HG03045 (cell line): ENCODE results near the gene WDR82.

ENCODE experiments used
- ATAC-seq: cut with Tn5 transposase; IDR thresholded peaks from one replicate; pipeline ENCODE4 v1.9.1; 2021; ENCODE audit warnings: mild to moderate bottlenecking, moderate library complexity; ENCODE audit not compliant: unreplicated experiment

Gene WDR82

DNA sequence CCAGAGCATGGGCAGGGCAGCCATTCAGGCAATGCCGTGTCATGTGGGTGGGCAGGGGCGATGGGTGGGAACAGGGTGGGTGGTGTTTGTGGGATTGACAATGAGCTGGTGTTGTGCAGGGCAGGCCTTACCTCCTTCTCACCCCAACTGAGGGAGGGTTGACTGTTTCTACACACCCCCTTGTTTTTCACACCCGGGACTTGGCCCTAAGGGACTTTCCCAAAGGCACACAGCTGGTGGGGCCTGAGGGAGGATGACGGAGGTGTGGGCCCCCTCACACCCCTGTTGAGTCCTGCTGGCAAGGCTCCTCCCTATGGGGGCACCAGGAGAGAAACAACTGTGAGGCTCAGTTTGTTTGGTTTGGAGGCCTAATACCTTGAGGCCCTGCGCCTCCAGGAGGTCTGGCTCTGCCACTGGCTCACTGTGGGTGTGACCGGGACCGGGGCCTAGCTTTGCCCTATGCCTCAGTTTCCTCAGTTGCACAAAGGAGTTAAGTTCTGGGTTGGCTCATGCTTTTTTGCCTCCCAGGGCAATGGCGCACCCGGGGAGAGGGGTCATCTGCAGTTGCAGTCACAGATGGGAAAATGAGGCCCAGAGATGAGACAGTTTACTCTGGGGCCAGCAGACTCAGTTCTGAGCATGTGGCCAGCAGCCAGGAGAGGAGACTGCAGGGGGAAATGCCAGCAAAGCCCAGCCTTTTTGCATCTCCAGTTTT is 32.6 kb upstream of the WDR82 start:
- ATAC-seq = peak; percentile 59

DNA sequence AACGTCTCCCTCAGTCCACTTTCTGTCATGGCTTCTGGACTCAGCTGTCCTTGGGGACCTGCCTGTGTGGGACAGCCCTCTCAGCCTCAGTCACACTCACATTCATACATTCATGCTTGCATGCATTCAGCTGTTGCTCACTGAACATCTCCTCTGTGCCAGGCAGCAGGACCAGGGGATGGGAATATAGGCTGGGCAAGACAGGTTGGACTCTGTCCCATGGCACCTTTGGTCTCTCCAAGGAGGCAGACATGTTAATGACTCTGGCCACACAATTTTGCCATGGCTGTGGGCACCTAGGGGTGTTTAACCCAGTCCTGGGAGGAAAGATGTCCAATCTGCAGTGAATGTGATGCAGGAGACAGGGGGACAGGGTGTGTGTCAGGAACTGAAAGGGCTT is 29.9 kb upstream of the WDR82 start:
- ATAC-seq = no peak

DNA sequence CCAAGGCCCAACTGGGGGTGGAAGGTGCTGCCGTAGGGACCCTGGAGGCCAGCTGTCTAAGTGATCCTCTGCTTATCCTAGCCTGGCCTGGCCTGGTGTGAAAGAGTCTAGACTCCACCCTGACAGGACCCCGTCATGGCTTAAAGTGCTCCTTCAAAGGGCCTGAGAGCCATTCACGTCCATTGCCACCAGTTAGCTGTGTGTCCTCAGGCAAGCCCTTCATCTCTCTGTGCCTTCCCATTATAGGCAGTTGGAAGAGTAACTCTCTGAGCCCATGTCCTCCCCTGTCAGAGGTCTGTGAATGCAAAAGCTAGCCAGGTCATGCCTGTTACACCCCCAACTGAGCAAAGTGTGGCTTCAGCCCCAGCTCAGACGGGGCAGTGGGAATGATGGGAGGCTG is 28.5 kb upstream of the WDR82 start:
- no peak for ATAC-seq

DNA sequence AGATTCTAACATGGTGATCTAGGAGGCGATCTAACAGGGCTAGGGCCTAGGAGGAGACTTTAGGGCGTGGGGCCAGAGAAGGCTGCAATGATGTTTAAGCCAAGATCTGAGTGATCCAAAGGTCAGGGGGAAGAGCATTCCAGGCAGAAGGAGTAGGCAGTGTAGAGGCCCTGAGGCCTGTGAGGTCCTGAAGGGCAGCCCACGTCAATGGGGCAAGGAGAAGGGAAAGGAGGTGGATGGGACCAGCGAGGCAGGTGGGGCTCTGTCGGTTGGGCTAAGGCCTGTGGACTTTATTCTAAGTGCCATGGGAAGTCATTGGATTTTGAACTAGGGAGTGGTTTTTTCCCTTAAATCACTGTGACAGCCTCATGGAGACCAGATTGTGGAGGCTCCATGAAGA is 27.5 kb upstream of the WDR82 start:
- ATAC-seq = no peak

DNA sequence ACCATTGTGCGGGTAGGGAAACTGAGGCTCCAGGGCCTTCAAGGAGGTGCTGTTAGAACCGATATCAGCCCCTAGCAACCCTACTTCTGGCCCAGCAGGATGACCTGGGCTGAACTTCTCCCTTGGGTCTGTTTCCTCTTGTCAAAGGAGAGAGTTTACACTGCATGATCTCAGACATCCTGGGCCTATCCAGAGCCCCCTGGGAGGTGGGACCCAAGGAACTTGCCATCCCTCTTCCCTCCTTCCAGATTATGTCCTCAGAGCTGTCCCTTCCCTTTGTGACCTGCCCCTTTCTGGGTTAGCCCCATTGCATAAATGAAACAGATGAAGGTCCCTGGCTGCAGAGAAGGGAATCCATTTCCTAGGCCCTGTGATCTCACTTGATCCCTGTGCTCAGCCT is 25.4 kb upstream of the WDR82 start:
- no peak for ATAC-seq

DNA sequence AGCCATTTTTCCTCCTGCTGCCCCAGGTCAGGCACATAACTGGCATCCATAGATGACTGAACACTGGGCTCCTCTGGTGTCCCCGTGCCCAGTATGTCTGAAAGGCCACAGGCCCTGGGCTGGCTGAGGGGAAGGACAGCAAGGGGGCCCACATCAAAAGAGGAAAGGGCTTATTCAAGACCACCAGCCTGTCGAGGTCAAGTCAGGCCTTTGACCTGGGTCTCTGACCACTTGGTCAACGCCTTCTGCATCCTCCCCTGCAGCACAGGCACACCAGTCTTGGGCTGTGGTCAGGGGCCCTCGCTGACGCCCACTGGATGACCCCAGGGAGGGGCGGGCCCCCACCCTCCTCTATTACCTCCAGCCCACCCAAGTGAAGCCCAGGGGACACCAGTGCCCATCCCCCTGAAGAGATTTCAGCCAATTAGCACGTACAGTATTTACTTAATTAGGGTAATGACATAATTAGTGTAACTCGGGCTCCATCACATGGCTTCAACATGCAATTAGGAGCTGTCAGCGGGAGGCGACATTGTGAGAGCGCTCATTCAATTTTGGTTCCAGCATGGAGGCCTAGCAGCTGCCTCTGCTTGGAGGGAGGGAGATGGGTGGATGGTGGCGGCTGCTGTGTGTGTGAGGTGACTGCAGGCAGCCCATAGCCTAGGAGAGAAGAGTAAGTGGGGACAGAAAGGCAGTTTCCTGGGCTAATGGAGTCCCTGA is 24.1 kb upstream of the WDR82 start:
- no peak for ATAC-seq

DNA sequence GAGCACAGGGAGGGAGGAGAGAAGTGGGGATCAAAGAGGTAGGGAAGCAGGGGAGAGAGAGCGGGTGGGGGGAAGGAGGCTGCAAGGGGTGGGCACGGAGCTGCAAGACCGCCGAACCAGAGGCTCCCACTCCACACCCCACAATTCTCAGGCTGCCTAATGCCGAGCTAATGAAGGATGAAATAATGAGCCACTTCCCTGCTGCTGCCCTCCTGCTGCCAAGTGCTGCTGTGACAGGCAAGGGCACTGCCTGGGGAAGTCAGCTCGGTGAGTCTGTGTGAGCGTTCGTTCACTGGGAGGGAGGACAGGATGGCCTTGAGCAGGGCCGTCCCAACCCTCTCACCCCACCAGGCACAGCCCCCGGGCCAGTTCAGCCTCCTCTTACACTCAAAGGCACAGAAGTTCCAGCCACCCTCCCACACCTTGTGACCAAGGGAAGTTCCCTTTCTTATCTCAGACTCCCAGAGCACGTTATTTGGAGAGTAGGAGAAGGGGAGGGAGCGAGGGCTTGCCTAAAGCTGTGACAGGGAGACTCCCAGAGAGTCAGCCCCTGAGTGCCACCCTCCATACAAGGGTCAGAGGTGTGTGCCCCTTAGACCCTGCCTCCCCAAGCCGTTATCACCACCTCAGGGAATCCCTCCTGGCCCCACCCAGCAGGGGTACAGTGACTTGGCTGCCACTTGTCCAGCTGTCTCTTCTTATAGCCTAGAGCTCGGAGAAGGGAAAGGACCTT is 21.6 kb upstream of the WDR82 start:
- no peak for ATAC-seq

DNA sequence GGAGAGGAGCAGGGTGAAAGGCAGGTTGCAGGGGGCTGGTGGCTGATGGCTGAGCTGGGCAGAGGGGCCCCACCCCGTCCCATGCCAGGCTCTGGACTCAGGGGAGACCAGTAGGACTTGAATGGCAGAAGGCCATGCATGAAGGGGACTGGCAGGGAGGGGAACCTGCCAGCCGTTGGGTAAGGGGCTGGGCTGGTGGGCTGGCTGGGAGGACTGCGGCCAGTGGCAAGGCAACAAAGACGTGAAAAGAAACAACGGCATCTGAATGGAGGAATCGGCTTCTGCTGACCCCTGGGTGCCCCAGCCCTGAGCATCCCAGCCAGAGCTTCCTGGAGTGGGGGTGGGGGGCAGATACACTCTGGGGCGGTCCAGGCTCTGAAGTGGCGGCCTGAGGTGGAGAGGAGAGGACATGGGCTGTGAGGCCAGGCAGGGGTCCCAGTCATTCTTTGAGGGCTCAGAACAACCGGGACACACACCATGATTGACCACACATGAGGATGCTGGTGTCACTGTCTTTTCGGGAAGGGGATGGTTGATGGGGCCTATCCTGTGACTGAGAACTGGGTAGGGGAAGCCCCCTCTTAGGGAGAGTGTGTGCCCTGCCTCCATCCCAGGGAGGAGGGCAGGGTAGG is 20.9 kb upstream of the WDR82 start:
- no peak for ATAC-seq

DNA sequence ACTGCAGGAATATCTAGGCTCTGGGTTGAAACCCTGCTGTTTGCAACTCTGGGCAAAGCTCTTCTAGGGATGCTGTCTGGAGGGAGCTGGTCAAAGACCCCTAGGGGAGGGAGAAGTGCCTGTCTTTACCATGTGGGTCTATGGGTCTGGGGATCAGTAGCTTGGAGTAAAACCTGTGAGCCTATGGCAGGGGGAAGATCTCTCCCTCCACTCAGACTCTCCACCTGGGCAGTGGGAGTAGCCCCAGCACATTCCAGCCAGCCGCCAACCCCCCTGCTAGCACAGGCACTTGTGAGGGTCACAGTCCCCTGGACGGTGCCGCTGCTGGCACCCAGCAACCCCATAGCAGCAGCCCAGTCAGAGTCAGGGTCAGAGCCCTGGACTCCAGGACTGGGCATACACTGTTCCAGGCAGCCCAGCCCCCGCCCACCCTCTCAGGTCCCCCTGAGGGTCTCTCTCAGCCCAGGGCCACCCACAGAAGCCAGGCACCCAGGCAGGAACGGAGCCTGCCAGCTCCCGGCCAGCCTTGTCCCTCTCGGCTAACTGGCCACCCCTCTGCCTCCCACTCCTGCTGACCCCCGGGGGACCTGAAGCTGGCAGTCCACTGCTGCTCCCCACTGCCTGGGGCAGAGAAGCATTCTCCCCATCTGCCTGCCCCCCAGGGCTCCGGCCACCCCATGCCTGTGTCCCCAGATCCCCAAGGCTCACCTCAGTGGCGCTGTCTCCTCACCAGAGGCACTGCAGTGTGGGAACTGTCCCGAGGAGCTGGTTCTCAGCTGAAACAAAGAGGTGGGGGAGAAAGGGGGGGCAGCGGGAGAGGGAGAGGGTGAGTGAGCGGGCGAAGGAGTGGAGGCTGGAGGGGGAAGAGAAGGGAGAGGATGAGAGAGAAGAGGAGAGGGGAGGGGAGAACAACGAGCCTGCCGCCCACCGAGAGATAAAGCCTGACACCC is 20.0 kb upstream of the WDR82 start:
- ATAC-seq = no peak

DNA sequence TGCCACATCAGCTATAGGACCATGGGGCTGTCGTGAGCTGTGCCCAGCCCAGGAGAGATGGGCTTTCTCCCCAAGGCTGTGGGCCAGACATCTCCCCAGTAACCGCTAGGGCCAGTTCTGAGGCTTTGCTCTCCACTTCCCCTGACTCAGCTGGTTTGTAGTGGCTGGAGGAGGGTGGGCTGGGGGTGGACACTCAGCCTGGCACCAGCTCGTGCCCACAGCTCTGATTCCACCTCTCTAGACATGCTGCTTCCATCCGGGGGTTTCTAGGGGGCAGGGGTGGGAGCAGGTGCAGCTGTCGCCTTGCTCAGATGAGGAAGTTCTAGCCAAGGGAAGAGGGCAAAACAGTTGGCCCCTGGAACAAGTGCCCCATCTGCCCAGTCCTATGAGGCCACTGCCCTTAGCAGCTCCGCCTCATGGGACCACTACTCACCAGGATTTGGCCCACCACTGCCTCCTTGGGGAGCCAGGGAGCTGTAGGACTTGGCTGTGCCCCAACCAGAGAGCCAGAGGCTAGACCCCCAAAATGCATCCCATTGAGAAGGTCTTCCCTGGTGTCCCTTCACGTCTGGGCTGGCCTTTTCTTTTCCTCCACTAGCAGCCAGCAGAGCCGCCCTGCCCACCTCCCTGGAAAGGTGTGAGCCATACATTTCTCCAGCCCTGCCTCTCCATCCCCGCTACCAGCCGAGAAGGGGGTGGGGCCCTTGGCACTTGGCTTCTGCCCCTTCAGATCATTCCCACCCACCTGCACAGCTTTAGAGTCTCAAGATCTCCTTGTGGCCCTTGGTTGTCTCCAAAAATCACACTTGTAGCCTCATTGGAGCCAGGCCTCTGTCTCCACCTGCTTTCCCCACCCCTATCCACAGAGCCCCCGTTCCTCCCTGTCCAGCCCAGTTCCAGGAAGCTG is 19.0 kb upstream of the WDR82 start:
- ATAC-seq = no peak

DNA sequence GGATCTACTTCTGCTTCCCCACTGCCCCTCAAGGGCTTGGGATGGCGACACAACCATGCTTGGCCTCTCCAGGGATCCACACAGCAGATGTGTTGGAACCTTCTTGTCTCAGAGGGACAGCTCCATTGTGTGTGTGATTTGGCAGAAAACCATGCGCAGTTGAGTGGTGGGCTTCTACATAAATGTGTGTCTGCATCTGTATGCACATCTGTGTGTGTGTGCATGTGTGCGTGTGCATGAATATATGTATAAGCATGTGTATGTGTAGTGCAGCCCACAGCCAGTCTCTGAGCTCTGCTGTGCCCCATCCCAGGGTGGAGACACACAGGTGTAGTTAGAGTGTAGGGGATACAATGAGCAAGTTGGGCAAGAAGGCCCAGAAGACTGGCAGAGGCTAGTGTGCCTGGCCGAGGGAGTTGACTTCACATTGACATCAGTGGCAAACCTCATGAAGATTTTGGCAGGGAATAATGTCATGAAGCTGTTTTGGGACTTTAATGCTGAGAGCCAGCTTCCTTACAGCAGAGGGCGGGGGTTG is 17.3 kb upstream of the WDR82 start:
- no peak for ATAC-seq

DNA sequence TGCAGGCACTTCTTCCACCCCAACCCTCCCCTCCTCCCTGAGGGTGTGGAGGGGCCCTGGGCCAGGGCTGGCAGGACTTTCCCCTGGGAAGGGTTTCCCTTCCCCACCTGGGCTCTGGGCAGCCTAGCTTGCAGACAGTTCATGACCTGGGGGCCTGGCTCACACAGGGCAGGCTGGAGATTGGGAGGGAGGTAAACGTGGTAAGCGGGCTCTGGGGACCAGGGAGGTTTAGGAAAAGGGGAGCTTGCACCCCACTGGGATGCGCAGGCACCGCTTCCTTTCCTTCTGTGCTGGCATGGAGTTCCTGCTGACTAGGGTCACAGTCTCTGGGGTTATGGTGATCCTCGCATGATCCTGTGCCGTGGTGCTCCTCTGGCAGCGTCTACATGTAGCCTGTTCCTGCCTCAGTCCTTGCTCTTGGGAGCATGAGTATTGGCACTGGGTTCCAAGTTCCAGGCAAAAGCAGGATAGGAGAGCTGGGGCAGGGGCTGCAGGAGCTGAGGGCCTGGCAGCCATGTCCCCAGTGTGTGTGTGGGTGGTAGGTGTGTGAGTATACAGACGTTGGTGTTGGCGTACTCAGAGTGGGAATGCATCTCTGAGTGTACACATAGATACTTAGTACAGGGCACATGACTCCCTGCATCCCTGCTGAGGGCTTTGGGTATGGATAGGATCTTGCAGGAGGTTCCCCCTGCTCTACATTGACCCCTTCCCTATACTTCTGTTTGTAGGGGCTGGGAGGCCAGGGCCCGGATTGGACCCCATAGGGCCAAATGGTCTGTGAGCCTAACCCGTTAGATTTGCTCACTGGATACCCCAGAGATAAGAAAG is 16.1 kb upstream of the WDR82 start:
- ATAC-seq = no peak

DNA sequence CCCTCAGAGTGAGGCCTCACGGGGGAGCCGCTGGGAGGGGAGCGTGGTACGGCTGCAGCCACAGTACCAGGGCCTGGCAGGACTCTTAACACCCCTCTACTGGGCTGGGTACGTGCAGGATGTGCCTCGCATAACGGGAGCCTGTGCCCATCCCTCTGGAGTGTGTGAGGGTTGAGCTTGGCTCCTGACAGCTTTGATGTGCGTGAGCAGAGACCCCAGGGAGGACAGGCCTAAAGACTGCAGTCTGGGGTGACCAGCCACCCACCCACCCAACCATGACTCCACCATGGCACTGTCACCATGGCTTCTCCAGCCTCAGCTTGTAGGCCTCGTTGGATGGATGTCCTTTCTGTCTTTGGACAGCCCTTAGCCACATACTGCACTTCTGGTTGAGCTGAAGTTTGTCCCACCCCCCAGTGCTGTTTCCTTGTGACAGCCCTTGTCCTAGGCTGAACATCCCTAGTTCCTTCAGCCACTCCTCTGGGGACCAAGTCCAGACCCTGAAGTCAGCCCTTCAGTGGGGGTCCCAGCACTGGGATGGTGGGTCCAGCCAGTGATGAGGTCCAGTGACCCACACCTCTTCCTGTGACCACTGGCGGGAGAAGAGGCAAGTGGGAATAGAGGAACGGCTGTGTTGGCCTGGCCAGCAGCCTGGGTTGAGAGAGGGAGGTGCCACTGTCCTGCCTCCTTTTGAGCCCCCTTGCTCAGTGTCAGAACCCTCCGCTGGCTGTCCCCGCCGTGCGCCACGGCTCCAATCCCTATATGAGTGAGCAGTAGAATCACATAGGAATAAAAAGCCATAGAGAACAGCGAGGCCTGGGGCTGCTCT is 15.3 kb upstream of the WDR82 start:
- ATAC-seq = no peak

DNA sequence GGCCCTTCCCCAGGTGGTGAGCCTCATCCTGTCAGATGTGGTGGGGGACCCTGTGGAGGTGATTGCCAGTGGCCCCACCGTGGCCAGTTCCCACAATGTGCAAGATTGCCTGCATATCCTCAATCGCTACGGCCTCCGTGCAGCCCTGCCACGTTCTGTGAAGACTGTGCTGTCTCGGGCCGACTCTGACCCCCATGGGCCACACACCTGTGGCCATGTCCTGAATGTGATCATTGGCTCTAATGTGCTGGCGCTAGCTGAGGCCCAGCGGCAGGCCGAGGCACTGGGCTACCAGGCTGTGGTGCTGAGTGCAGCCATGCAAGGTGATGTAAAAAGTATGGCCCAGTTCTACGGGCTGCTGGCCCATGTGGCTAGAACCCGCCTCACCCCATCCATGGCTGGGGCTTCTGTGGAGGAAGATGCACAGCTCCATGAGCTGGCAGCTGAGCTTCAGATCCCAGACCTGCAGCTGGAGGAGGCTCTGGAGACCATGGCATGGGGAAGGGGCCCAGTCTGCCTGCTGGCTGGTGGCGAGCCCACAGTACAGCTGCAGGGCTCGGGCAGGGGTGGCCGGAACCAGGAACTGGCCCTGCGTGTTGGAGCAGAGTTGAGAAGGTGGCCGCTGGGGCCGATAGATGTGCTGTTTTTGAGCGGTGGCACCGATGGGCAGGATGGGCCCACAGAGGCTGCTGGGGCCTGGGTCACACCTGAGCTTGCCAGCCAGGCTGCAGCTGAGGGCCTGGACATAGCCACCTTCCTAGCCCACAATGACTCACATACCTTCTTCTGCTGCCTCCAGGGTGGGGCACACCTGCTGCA is 14.0 kb upstream of the WDR82 start:
- ATAC-seq = no peak

DNA sequence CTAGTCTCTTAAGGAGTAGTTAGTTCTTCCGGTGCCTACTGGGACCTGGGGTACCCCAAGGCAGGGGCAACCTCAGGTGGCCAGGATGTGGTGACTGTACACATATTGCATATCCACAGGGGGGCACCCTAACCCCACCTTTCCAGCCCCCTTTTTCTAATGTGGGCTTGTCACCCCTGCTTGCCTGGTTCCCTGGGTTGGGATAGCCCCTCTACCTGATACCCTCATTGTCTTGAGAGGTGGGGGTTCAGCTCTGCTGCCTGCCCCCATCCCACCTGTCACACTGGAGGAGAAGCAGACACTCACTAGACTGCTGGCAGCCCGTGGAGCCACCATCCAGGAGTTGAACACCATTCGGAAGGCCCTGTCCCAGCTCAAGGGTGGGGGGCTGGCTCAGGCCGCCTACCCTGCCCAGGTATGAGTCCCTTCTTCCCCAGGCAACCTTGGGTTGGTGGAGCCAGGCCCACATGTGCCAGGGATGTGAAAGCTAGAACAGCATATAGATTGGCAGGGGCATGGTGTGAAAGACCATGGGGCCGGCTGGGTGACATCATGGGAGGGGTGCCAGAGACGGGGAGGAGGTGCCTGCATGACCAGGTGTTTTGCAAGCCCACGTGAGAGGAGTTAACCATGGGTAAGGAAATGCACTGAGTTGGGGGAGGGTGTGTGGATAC is 13.2 kb upstream of the WDR82 start:
- no peak for ATAC-seq
